NT2/D1 (cell line): ENCODE measurements around the gene OPALIN.

Experiments
- DNase-seq: peaks from one replicate; pipeline ENCODE4 v3.0.0-alpha.2; 2011; ENCODE audit warnings: low read depth, low spot score
- H3K27me3 ChIP-seq: 2 replicates; pipeline ENCODE4 v1.6.0; 2011; ENCODE audit warnings: mild to moderate bottlenecking; ENCODE audit not compliant: insufficient read length, insufficient read depth
- H3K36me3 ChIP-seq: 2 replicates; pipeline ENCODE4 v1.6.1; 2011; ENCODE audit warnings: mild to moderate bottlenecking, low read length, mixed read lengths; ENCODE audit not compliant: insufficient read depth, insufficient read length
- H3K4me1 ChIP-seq: 2 replicates; pipeline ENCODE4 v1.5.1; 2011; ENCODE audit not compliant: insufficient read depth, insufficient read length
- H3K4me3 ChIP-seq: 2 replicates; pipeline ENCODE4 v1.5.1; 2011; ENCODE audit warnings: low read depth; ENCODE audit not compliant: insufficient read length
- H3K9ac ChIP-seq: 2 replicates; pipeline ENCODE4 v1.6.0; 2011; ENCODE audit warnings: low read depth; ENCODE audit not compliant: insufficient read length
- H3K9me3 ChIP-seq: 2 replicates; pipeline ENCODE4 v1.5.1; 2011; ENCODE audit warnings: mild to moderate bottlenecking, low read length; ENCODE audit not compliant: insufficient read depth
- SUZ12 ChIP-seq: IDR thresholded peaks from 2 replicates; pipeline ENCODE4 v1.6.1; 2011; ENCODE audit not compliant: insufficient read length, insufficient read depth; ENCODE audit errors: extremely low read depth
- YY1 ChIP-seq: IDR thresholded peaks from 2 replicates; pipeline ENCODE4 v1.6.1; 2011; ENCODE audit not compliant: insufficient read length, insufficient read depth
- ZNF274 ChIP-seq: IDR thresholded peaks from 2 replicates; pipeline ENCODE4 v1.6.1; 2011; ENCODE audit warnings: mild to moderate bottlenecking, low read depth, low read length

Gene OPALIN

GRCh38 chr10:96365571-96365970 lies 6.8 kb upstream of the OPALIN start:
- TF ChIP-seq ZNF274 (no peak), SUZ12 (no peak), YY1 (no peak)
- DNase-seq, result no peak
- no peaks in the 10 kb centered on the region for H3K4me1 ChIP-seq
- no peak overlapping the region for H3K4me3 ChIP-seq
- no peaks in the 10 kb centered on the region for H3K36me3 ChIP-seq
- no peaks in the 10 kb centered on the region; the same call in 1 of the 2 replicates for H3K9me3 ChIP-seq
- no peak overlapping the region for H3K9ac ChIP-seq
- no peaks in the 10 kb centered on the region for H3K27me3 ChIP-seq

GRCh38 chr10:96360766-96361165 lies 2.0 kb upstream of the OPALIN start:
- Histone ChIP-seq H3K9ac (no peak overlapping the region), H3K4me1 (no peaks in the 10 kb centered on the region), H3K36me3 (no peaks in the 10 kb centered on the region), H3K4me3 (no peak overlapping the region), H3K27me3 (no peaks in the 10 kb centered on the region), H3K9me3 (no peaks in the 10 kb centered on the region)
- no peak for TF ChIP-seq ZNF274
- no peak for DNase-seq

GRCh38 chr10:96360331-96360730 lies 1.5 kb upstream of the OPALIN start:
- H3K9me3 ChIP-seq, result no peaks in the 10 kb centered on the region
- H3K4me3 ChIP-seq, result no peak overlapping the region
- TF ChIP-seq SUZ12, result no peak
- no peaks in the 10 kb centered on the region for H3K4me1 ChIP-seq
- H3K36me3 ChIP-seq, result no peaks in the 10 kb centered on the region
- no peak for DNase-seq
- H3K27me3 ChIP-seq, result no peaks in the 10 kb centered on the region
- no peak overlapping the region for H3K9ac ChIP-seq

- no peak overlapping the region for H3K4me3 ChIP-seq
- H3K4me1 ChIP-seq, result no peaks in the 10 kb centered on the region
- no peak for TF ChIP-seq SUZ12
- TF ChIP-seq YY1, result no peak
- no peak for TF ChIP-seq ZNF274
- H3K36me3 ChIP-seq, result no peaks in the 10 kb centered on the region
- no peaks in the 10 kb centered on the region for H3K9me3 ChIP-seq
- H3K9ac ChIP-seq, result no peak overlapping the region
- DNase-seq, result no peak
- no peaks in the 10 kb centered on the region for H3K27me3 ChIP-seq
Observed at GRCh38 chr10:96359616-96360015, 814 bp upstream of the OPALIN start.

- no peak for DNase-seq
- no peaks in the 10 kb centered on the region for H3K4me1 ChIP-seq
Observed at GRCh38 chr10:96357038-96357620, 1.7 kb downstream of the OPALIN start.

GRCh38 chr10:96352582-96352981 lies 6.2 kb downstream of the OPALIN start:
- Histone ChIP-seq H3K36me3 (no peaks in the 10 kb centered on the region), H3K27me3 (no peaks in the 10 kb centered on the region), H3K9ac (no peak overlapping the region), H3K9me3 (no peaks in the 10 kb centered on the region), H3K4me1 (no peaks in the 10 kb centered on the region), H3K4me3 (no peak overlapping the region)
- DNase-seq, result no peak
- TF ChIP-seq SUZ12 (no peak), YY1 (no peak), ZNF274 (no peak)

More at GRCh38 chr10:96357038-96357620, 1.7 kb downstream of the OPALIN start:
- Histone ChIP-seq H3K4me3 (no peak overlapping the region), H3K9ac (no peak overlapping the region), H3K36me3 (no peaks in the 10 kb centered on the region), H3K9me3 (no peaks in the 10 kb centered on the region), H3K27me3 (no peaks in the 10 kb centered on the region)
- no peak for TF ChIP-seq SUZ12
- no peak for TF ChIP-seq YY1
- no peak for TF ChIP-seq ZNF274

- DNase-seq, result no peak
- Histone ChIP-seq H3K4me3 (no peak overlapping the region), H3K36me3 (no peaks in the 10 kb centered on the region), H3K4me1 (no peaks in the 10 kb centered on the region), H3K9ac (no peak overlapping the region), H3K27me3 (no peaks in the 10 kb centered on the region), H3K9me3 (no peaks in the 10 kb centered on the region)
- no peak for TF ChIP-seq SUZ12
- no peak for TF ChIP-seq YY1
- TF ChIP-seq ZNF274, result no peak
Observed at GRCh38 chr10:96352027-96352426, 6.8 kb downstream of the OPALIN start.

- Histone ChIP-seq H3K27me3 (no peaks in the 10 kb centered on the region), H3K36me3 (no peaks in the 10 kb centered on the region), H3K4me3 (no peak overlapping the region), H3K4me1 (no peaks in the 10 kb centered on the region), H3K9ac (no peak overlapping the region), H3K9me3 (peaks cover 15% of the 10 kb centered on the region)
- no peak for DNase-seq
- no peak for TF ChIP-seq ZNF274
- no peak for TF ChIP-seq YY1
- no peak for TF ChIP-seq SUZ12
Observed at GRCh38 chr10:96346295-96346694, 12.5 kb downstream of the OPALIN start.
